IMR-90 (cell line): ENCODE data around the gene CAMTA1. TPM values are rescaled to one million over a fixed set of nuclear protein-coding genes. Genes with fewer than 3 reads are reported as not detected.

Experiments
- ATAC-seq: fragments of 200-7000 bp; cut with Tn5 transposase; 2 replicates; pipeline ENCODE4 v1.9.1; 2020; ENCODE audit warnings: low read depth, mild to moderate bottlenecking, moderate library complexity
- BruUV-seq: library from RNA; stranded (reverse); fragments of 400-500 nt; replicated peaks from 2 replicates; lab custom pipeline; 2021; lab: Mats Ljungman, UMichigan
- CTCF ChIA-PET: fragments of 300-600 bp; formaldehyde crosslinking; extraction: SDS; loops from one replicate; lab custom pipeline; 2021; ENCODE audit warnings: antibody characterized with exemption; lab: Yijun Ruan, JAX
- POLR2A ChIA-PET: fragments of 300-600 bp; sonication (Branson Sonifier 250); formaldehyde crosslinking; loops from one replicate; lab custom pipeline; 2022; ENCODE audit warnings: antibody characterized with exemption; ENCODE audit not compliant: unreplicated experiment; lab: Charles Lee
- DNase-seq: peaks from one replicate; pipeline ENCODE4 v3.0.0; 2013
- H2AFZ ChIP-seq: replicated peaks from 2 replicates; pipeline ENCODE3; 2013; ENCODE audit warnings: low read length, mild to moderate bottlenecking; ENCODE audit not compliant: poor library complexity
- H2AK5ac ChIP-seq: 2 replicates; pipeline ENCODE4 v1.6.1; 2013; ENCODE audit warnings: low read depth, low read length, inconsistent platforms
- H2AK9ac ChIP-seq: replicated peaks from 2 replicates; pipeline ENCODE3; 2013; ENCODE audit warnings: mild to moderate bottlenecking, low read depth, low read length, moderate library complexity; ENCODE audit not compliant: poor library complexity
- H2BK120ac ChIP-seq: 2 replicates; pipeline ENCODE4 v1.6.1; 2013; ENCODE audit warnings: low read depth, low read length, inconsistent platforms
- H2BK15ac ChIP-seq: 3 replicates; pipeline ENCODE4 v1.6.1; 2013; ENCODE audit warnings: low read depth, low read length, inconsistent platforms
- H2BK20ac ChIP-seq: 2 replicates; pipeline ENCODE4 v1.6.1; 2013; ENCODE audit warnings: low read depth, mild to moderate bottlenecking, inconsistent platforms, low read length, moderate library complexity
- H2BK5ac ChIP-seq: 2 replicates; pipeline ENCODE4 v1.6.1; 2013; ENCODE audit warnings: mild to moderate bottlenecking, low read depth, low read length, inconsistent platforms; ENCODE audit not compliant: poor library complexity, severe bottlenecking
- H3K14ac ChIP-seq: replicated peaks from 2 replicates; pipeline ENCODE4 v1.6.1; 2013; ENCODE audit warnings: low read depth, low read length, inconsistent platforms
- H3K18ac ChIP-seq: 2 replicates; pipeline ENCODE4 v1.6.1; 2013; ENCODE audit warnings: low read depth, low read length, control low read depth
- H3K23ac ChIP-seq: 2 replicates; pipeline ENCODE4 v1.6.1; 2013; ENCODE audit warnings: low read depth, low read length, inconsistent platforms
- H3K27ac ChIP-seq: 2 replicates; pipeline ENCODE4 v1.5.1; 2013; ENCODE audit warnings: mild to moderate bottlenecking, control low read depth, low read length; ENCODE audit not compliant: insufficient read depth
- H3K27me3 ChIP-seq: 2 replicates; pipeline ENCODE4 v1.6.1; 2013; ENCODE audit warnings: low read length; ENCODE audit not compliant: control insufficient read depth, insufficient read depth
- H3K36me3 ChIP-seq: 2 replicates; pipeline ENCODE4 v1.6.1; 2013; ENCODE audit warnings: low read length, mixed read lengths; ENCODE audit not compliant: control insufficient read depth, insufficient read depth
- H3K4ac ChIP-seq: 2 replicates; pipeline ENCODE4 v1.6.1; 2013; ENCODE audit warnings: low read depth, low read length, inconsistent platforms
- H3K4me1 ChIP-seq: 2 replicates; pipeline ENCODE4 v1.6.1; 2013; ENCODE audit warnings: low read length, mixed read lengths; ENCODE audit not compliant: control insufficient read depth, insufficient read depth
- H3K4me2 ChIP-seq: 2 replicates; pipeline ENCODE4 v1.6.1; 2013; ENCODE audit warnings: low read depth, mild to moderate bottlenecking, control low read depth, low read length, moderate library complexity
- H3K4me3 ChIP-seq: 2 replicates; pipeline ENCODE4 v1.5.1; 2013; ENCODE audit warnings: low read depth, mild to moderate bottlenecking, control low read depth, low read length, moderate library complexity; ENCODE audit not compliant: insufficient read depth
- H3K56ac ChIP-seq: 2 replicates; pipeline ENCODE4 v1.6.1; 2013; ENCODE audit warnings: low read length, inconsistent platforms; ENCODE audit not compliant: insufficient read depth; ENCODE audit errors: extremely low read depth
- H3K79me1 ChIP-seq, 2 experiments: 2 replicates each; pipeline ENCODE4 v1.6.1; 2013; ENCODE audit warnings: low read length in 2 of 2, inconsistent platforms in 1 of 2, low read depth in 1 of 2
- H3K9ac ChIP-seq: 2 replicates; pipeline ENCODE4 v1.6.1; 2013; ENCODE audit warnings: low read depth, low read length, control low read depth
- H3K9me1 ChIP-seq: 2 replicates; pipeline ENCODE4 v1.6.1; 2013; ENCODE audit warnings: low read length, inconsistent platforms; ENCODE audit not compliant: insufficient read depth
- H3K9me3 ChIP-seq: 2 replicates; pipeline ENCODE4 v1.6.1; 2013; ENCODE audit warnings: low read length; ENCODE audit not compliant: control insufficient read depth, insufficient read depth
- H4K20me1 ChIP-seq: 2 replicates; pipeline ENCODE4 v1.6.1; 2013; ENCODE audit warnings: low read length, inconsistent platforms; ENCODE audit not compliant: insufficient read depth
- H4K5ac ChIP-seq: 2 replicates; pipeline ENCODE4 v1.6.1; 2013; ENCODE audit warnings: mild to moderate bottlenecking, low read depth, low read length, control low read depth
- H4K8ac ChIP-seq, 2 experiments: 2 replicates each; pipeline ENCODE4 v1.6.1; 2013; ENCODE audit warnings: low read depth in 2 of 2, low read length in 2 of 2, control low read depth in 1 of 2, inconsistent platforms in 1 of 2
- H4K91ac ChIP-seq: 2 replicates; pipeline ENCODE4 v1.6.1; 2013; ENCODE audit warnings: low read depth, low read length, inconsistent platforms; ENCODE audit not compliant: insufficient read depth
- MAFK ChIP-seq: IDR thresholded peaks from 2 replicates; pipeline ENCODE4 v1.6.1; 2012; ENCODE audit warnings: low read depth, low read length, improper control_type of control experiment
- NFE2L2 ChIP-seq: fragments of 150-350 bp; IDR thresholded peaks from 2 replicates; pipeline ENCODE4 v1.6.1; 2016; ENCODE audit warnings: low read depth, mild to moderate bottlenecking, low read length
- RAD21 ChIP-seq: IDR thresholded peaks from 2 replicates; pipeline ENCODE4 v1.6.1; 2012; ENCODE audit warnings: low read length, improper control_type of control experiment
- SMC3 ChIP-seq: fragments of 150-350 bp; IDR thresholded peaks from 2 replicates; pipeline ENCODE4 v1.6.1; 2016; ENCODE audit warnings: low read depth, mild to moderate bottlenecking, antibody characterized with exemption, low read length, moderate library complexity
- WGBS, 2 experiments: methylation state at CpG; one replicate each; pipeline versions ENCODE4 v1.1.5 to v1.1.7; 2013; ENCODE audit warnings: missing lambda C conversion rate in 2 of 2; ENCODE audit not compliant: insufficient read length in 1 of 2; ENCODE audit errors: extremely low coverage in 2 of 2; 5-methylcytosine and 5-hydroxymethylcytosine counted together
- dilution Hi-C: fragments of 300-500 bp; cut with HindIII; formaldehyde crosslinking; loops from one replicate; pipeline ENCODE4 v1.14.3; 2018; ENCODE audit warnings: low sequenced_read_pairs; ENCODE audit not compliant: unreplicated experiment
- in situ Hi-C: fragments of 300-500 bp; cut with MboI; formaldehyde crosslinking; loops from 3 replicates; pipeline ENCODE4 v1.14.3; 2019; ENCODE audit warnings: low sequenced_read_pairs, inconsistent platforms, mixed read lengths
- intact Hi-C: fragments of 100-400 bp; cut with micrococcal nuclease; formaldehyde crosslinking; loops from 2 replicates; pipeline ENCODE4 v1.10.0; 2022
- polyA plus RNA-seq, 3 experiments: library from polyadenylated mRNA; depleted of rRNA; stranded (reverse); fragments of >200 nt; gene quantifications; 2 replicates each; pipeline ENCODE4 v1.2.3, GENCODE V29; 2012; ENCODE audit warnings: low replicate concordance in 1 of 3
- total RNA-seq: library from RNA; depleted of rRNA; stranded (reverse); fragments of >200 nt; gene quantifications from 2 replicates; pipeline ENCODE4 v1.2.3, GENCODE V29; 2012
- TF ChIP-seq, protein P1 (sequence below): conservative IDR thresholded peaks from 2 replicates; pipeline ENCODE4 v1.5.1; 2012; ENCODE audit warnings: mild to moderate bottlenecking, low read depth, low read length, improper control_type of control experiment

CAMTA1 gene
- total and polyA plus RNA-seq, 2 of the 4 experiments (the other 2 are of a cell fraction): 35.5 to 74.3 TPM

DNA sequence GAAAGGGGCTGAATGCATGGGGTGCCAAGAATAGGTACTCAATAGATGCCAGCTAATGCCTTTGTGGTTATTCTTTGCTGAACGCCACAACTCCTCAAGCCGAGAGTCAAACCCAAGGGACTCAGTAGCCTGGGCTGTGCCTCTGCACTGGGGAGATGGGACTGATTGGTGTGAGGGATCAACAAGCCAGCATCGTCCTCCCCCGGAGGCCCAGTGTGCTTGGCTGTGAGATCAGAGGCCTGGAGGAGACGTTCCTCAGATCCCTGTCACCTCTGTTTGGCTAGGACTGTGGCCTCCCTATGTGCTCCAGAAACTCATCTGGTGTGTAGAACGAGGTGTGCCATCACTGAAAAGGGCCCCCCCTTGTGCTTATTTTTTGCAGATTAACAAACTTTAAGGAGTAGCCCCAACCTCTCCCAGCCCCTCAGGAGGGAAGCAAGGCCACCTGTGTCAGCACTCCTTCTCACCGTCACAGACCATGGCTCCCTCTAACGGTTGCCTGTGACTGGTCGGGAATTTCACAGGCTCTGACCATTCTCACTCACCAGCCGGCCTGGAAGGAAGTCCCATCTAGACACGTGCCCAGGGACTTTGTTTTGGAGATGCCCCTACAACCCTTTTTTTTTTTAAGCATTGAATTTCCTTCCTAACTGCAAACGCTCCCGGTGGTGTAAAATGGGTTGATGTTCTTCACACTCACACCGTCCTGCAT is 791.8 kb downstream of the CAMTA1 start:
- POLR2A ChIA-PET: no interaction called here
- Histone ChIP-seq H2BK120ac (no peak overlapping the region), H2AFZ (no peak overlapping the region), H4K8ac (no peak overlapping the region), H3K4me2 (no peak overlapping the region), H3K56ac (no peak overlapping the region), H3K14ac (no peak overlapping the region), H3K18ac (no peak overlapping the region), H3K9me1 (no peaks in the 10 kb centered on the region), H3K4me1 (no peaks in the 10 kb centered on the region), H4K5ac (no peak overlapping the region), H3K27me3 (peaks cover 3% of the 10 kb centered on the region; the same call in 1 of the 2 replicates), H3K79me1 (no peaks in the 10 kb centered on the region), H4K20me1 (no peaks in the 10 kb centered on the region), H2AK9ac (no peak overlapping the region), H3K9ac (no peak overlapping the region), H3K9me3 (no peaks in the 10 kb centered on the region), H2BK20ac (no peak overlapping the region), H2BK5ac (no peak overlapping the region), H4K91ac (no peak overlapping the region), H3K23ac (no peak overlapping the region), H3K36me3 (no peaks in the 10 kb centered on the region), H2BK15ac (no peak overlapping the region), H3K4me3 (no peak overlapping the region), H3K27ac (no peak overlapping the region), H3K4ac (no peak overlapping the region), H2AK5ac (no peak overlapping the region)
- ATAC-seq (peak; percentile 57), DNase-seq (peak; percentile 53)
- in situ Hi-C loops: no loop called here
- CTCF ChIA-PET: no interaction called here
- intact Hi-C loops: no loop called here
- no TSS peak for BruUV-seq
- dilution Hi-C loops: no loop called here
- 83% methylated on average over 1 of the region's 14 CpGs; no CpG with 5 or more reads in 1 of the 2 experiments for WGBS, 2 experiments
- peak; percentile 35; the same call in 1 of the 2 replicates for TF ChIP-seq SMC3
- no peak for TF ChIP-seq MAFK
- TF ChIP-seq NFE2L2: no peak
- TF ChIP-seq, protein P1, sequence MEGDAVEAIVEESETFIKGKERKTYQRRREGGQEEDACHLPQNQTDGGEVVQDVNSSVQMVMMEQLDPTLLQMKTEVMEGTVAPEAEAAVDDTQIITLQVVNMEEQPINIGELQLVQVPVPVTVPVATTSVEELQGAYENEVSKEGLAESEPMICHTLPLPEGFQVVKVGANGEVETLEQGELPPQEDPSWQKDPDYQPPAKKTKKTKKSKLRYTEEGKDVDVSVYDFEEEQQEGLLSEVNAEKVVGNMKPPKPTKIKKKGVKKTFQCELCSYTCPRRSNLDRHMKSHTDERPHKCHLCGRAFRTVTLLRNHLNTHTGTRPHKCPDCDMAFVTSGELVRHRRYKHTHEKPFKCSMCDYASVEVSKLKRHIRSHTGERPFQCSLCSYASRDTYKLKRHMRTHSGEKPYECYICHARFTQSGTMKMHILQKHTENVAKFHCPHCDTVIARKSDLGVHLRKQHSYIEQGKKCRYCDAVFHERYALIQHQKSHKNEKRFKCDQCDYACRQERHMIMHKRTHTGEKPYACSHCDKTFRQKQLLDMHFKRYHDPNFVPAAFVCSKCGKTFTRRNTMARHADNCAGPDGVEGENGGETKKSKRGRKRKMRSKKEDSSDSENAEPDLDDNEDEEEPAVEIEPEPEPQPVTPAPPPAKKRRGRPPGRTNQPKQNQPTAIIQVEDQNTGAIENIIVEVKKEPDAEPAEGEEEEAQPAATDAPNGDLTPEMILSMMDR: peak; percentile 47
- TF ChIP-seq RAD21: peak; percentile 60
